A549 (cell line): Measurements from ENCODE around the gene JKAMP.

Experiments used
- RAD21 ChIP-seq, 2 experiments: fragments of >200 bp in 1 of 2; sonication (Bioruptor Twin) in 1 of 2; formaldehyde crosslinking in 1 of 2; IDR thresholded peaks in 1 of 2; conservative IDR thresholded peaks in 1 of 2; 2 replicates in 1 of 2; 3 replicates in 1 of 2; pipeline ENCODE4 v1.6.1; 2012 to 2018; ENCODE audit warnings: inconsistent platforms in 1 of 2
- TF ChIP-seq, protein P1 (sequence below): fragments of >200 bp; sonication (Bioruptor Twin); formaldehyde crosslinking; IDR thresholded peaks from 3 replicates; pipeline ENCODE4 v1.5.1; 2016

DNA sequence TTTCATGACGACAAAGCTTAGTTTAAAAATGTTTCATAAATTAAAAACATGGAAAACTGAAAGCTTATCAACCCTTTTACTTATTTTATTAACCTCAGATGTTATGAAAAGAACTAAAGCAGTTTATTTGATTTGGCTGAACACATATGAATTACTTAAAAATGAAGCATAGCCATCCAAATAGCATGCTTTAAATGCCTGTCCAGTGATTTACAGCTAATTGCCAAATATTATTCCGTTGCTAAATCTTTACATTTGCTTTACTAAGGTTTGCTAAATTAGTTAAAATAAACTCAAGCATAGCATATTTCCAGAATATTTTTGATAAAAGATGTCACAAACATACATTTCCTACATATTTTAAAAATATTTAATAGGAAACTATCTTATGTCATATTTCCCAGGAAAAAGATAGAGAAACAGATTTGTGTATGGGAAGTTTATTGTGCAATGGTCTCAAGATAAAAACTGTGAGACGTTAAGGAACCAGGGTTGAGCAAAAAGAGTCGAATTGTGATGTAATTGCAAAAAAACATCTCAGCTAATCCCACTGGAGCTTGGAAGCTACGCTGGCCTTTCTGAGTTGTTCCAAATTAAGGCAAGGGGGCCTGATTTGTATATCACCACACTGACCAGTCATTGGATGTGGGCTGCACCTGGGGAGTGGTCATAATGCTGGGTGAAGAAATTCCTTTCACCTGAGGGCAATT, 44.9 kb upstream of the JKAMP start:
- no peak for TF ChIP-seq RAD21 (conservative IDR thresholded peaks at IDR 0.05 in 1 of 2, IDR thresholded peaks at IDR 0.05 in 1 of 2)
- TF ChIP-seq, protein P1, sequence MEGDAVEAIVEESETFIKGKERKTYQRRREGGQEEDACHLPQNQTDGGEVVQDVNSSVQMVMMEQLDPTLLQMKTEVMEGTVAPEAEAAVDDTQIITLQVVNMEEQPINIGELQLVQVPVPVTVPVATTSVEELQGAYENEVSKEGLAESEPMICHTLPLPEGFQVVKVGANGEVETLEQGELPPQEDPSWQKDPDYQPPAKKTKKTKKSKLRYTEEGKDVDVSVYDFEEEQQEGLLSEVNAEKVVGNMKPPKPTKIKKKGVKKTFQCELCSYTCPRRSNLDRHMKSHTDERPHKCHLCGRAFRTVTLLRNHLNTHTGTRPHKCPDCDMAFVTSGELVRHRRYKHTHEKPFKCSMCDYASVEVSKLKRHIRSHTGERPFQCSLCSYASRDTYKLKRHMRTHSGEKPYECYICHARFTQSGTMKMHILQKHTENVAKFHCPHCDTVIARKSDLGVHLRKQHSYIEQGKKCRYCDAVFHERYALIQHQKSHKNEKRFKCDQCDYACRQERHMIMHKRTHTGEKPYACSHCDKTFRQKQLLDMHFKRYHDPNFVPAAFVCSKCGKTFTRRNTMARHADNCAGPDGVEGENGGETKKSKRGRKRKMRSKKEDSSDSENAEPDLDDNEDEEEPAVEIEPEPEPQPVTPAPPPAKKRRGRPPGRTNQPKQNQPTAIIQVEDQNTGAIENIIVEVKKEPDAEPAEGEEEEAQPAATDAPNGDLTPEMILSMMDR: no peak
